Cardiac muscle cell (in vitro differentiated cells and primary cell): ENCODE data around the gene RALB. TPM values are rescaled to one million over a fixed set of nuclear protein-coding genes. Genes with fewer than 3 reads are reported as not detected.

Experiments
- DNase-seq, 2 donors: peaks; one replicate each; pipeline versions ENCODE4 v3.0.0 to v3.0.0-alpha.2; 2010 to 2017; ENCODE audit warnings: low read depth in 1 of 2, low spot score in 1 of 2
- H3K27ac ChIP-seq: fragments of 200-600 bp; sonication (generic); 2 replicates; pipeline ENCODE4 v1.5.1; 2016
- H3K27me3 ChIP-seq: fragments of 200-600 bp; sonication (generic); 2 replicates; pipeline ENCODE4 v1.6.0; 2016; ENCODE audit warnings: control low read depth
- H3K36me3 ChIP-seq: fragments of 200-600 bp; sonication (generic); 2 replicates; pipeline ENCODE4 v1.5.1; 2016; ENCODE audit warnings: control low read depth
- H3K4me1 ChIP-seq: fragments of 200-600 bp; sonication (generic); 2 replicates; pipeline ENCODE4 v1.8.1; 2017; ENCODE audit warnings: low read depth, mild to moderate bottlenecking, mixed run types
- H3K4me3 ChIP-seq: fragments of 200-600 bp; sonication (generic); 2 replicates; pipeline ENCODE4 v1.5.1; 2016; ENCODE audit warnings: mild to moderate bottlenecking
- H3K9me3 ChIP-seq: fragments of 200-600 bp; sonication (generic); 2 replicates; pipeline ENCODE4 v1.5.1; 2017; ENCODE audit warnings: low read depth, mild to moderate bottlenecking, control low read depth
- CTCF ChIP-seq: IDR thresholded peaks from 2 replicates; pipeline ENCODE4 v1.5.1; 2012; ENCODE audit warnings: low read depth, mild to moderate bottlenecking, low read length
- polyA plus RNA-seq: library from polyadenylated mRNA; unstranded; fragments of >200 nt; fragmentation: Nextera tagmentation; extraction: Ambion mirVana; gene quantifications from 2 replicates; pipeline ENCODE4 v1.2.1, GENCODE V29; 2016
- total RNA-seq: library from RNA; depleted of rRNA; stranded (reverse); fragments of >200 nt; gene quantifications from 2 replicates; pipeline ENCODE4 v1.2.3, GENCODE V29; 2016

RALB gene
- total and polyA plus RNA-seq, 2 experiments from 2014 or later = 26.5 to 50.8 TPM

- no peak for TF ChIP-seq CTCF
- Histone ChIP-seq H3K27me3 (no peaks in the 10 kb centered on the region), H3K27ac (no peak overlapping the region), H3K36me3 (no peaks in the 10 kb centered on the region), H3K4me3 (no peak overlapping the region), H3K9me3 (no peaks in the 10 kb centered on the region), H3K4me1 (no peaks in the 10 kb centered on the region)
- DNase-seq = no peak
Measured at GRCh38 chr2:120265006-120265405, 12.4 kb downstream of the RALB start.

GRCh38 chr2:120267348-120267747 lies 14.7 kb downstream of the RALB start:
- DNase-seq = no peak
- Histone ChIP-seq H3K36me3 (no peaks in the 10 kb centered on the region), H3K27ac (no peak overlapping the region), H3K4me1 (no peaks in the 10 kb centered on the region), H3K27me3 (no peaks in the 10 kb centered on the region), H3K9me3 (no peaks in the 10 kb centered on the region), H3K4me3 (no peak overlapping the region)
- TF ChIP-seq CTCF = no peak

- no peak for TF ChIP-seq CTCF
- Histone ChIP-seq H3K9me3 (no peaks in the 10 kb centered on the region), H3K27me3 (no peaks in the 10 kb centered on the region), H3K36me3 (no peaks in the 10 kb centered on the region), H3K4me3 (no peak overlapping the region), H3K27ac (no peak overlapping the region), H3K4me1 (no peaks in the 10 kb centered on the region)
- DNase-seq = no peak
Measured at GRCh38 chr2:120269076-120269744, 16.6 kb downstream of the RALB start.

DNA sequence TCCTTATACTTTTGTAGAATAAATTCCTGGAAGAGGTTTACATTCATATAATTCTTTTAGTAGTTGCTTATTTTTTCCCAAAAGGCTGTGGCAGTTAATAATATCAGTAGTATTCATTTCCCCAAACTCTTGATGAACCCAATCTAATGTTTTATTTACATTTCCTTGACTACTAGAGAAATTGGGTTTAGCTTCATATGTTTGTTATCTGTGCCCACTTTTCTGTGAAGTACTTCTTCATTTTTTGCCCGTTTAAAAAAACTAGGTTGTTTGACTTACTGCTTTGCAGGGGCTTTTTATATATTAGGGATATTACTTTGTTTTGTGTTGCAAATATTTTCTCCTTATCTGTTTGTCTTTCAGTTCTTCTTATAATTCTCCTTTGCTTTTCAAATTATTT lies 17.2 kb downstream of the RALB start:
- H3K27ac ChIP-seq = no peak overlapping the region
- DNase-seq = no peak
- TF ChIP-seq CTCF = no peak
- H3K9me3 ChIP-seq = no peaks in the 10 kb centered on the region
- no peaks in the 10 kb centered on the region for H3K36me3 ChIP-seq
- H3K4me3 ChIP-seq = no peak overlapping the region
- no peaks in the 10 kb centered on the region for H3K4me1 ChIP-seq
- no peaks in the 10 kb centered on the region for H3K27me3 ChIP-seq

- no peak for DNase-seq
- no peak overlapping the region for H3K27ac ChIP-seq
- TF ChIP-seq CTCF = no peak
- H3K4me3 ChIP-seq = no peak overlapping the region
- H3K4me1 ChIP-seq = no peaks in the 10 kb centered on the region
- H3K27me3 ChIP-seq = no peaks in the 10 kb centered on the region
- no peaks in the 10 kb centered on the region for H3K36me3 ChIP-seq
- no peaks in the 10 kb centered on the region for H3K9me3 ChIP-seq
Measured at GRCh38 chr2:120271711-120272379, 19.2 kb downstream of the RALB start.
